HG02798 (cell line): Measurements from ENCODE around the gene KRTAP4-4.
"Not testable (repeated sequence)": the region's sequence is repeated elsewhere in the genome, so short reads cannot be mapped to it uniquely, and the experiment has no call there.

Experiments used
- ATAC-seq: cut with Tn5 transposase; IDR thresholded peaks from one replicate; pipeline ENCODE4 v1.9.1; 2021; ENCODE audit warnings: mild to moderate bottlenecking; ENCODE audit not compliant: unreplicated experiment, poor library complexity

Gene KRTAP4-4

GRCh38 chr17:41149652-41149985, 10.9 kb downstream of the KRTAP4-4 start, which contains the start of gene KRTAP4-5:
Gene KRTAP4-5, minus strand, starts transcription at chr17:41149825. Its CDS starts 58 bp downstream, at chr17:41149767.
- ATAC-seq: no peak

GRCh38 chr17:41148971-41149651, 11.4 kb downstream of the KRTAP4-4 start:
- ATAC-seq: not testable (repeated sequence)

- ATAC-seq: no peak
Measured at GRCh38 chr17:41147531-41148204, 12.9 kb downstream of the KRTAP4-4 start.

- no peak for ATAC-seq
Measured at GRCh38 chr17:41145261-41145660, 15.3 kb downstream of the KRTAP4-4 start.

- no peak for ATAC-seq
Measured at GRCh38 chr17:41144846-41145245, 15.7 kb downstream of the KRTAP4-4 start.

GRCh38 chr17:41141361-41141760, 19.2 kb downstream of the KRTAP4-4 start:
- ATAC-seq: no peak

GRCh38 chr17:41140360-41141131, 20.0 kb downstream of the KRTAP4-4 start, which contains the start of gene KRTAP4-6:
Gene KRTAP4-6, minus strand, starts transcription at chr17:41140544. Its CDS starts 57 bp downstream, at chr17:41140487.
- no peak for ATAC-seq

- not testable (repeated sequence) for ATAC-seq
Measured at GRCh38 chr17:41139865-41140264, 20.7 kb downstream of the KRTAP4-4 start.

- no peak for ATAC-seq
Measured at GRCh38 chr17:41133880-41134735, 26.4 kb downstream of the KRTAP4-4 start.

GRCh38 chr17:41131979-41132378, 28.6 kb downstream of the KRTAP4-4 start:
- no peak for ATAC-seq

GRCh38 chr17:41127371-41127770, 33.2 kb downstream of the KRTAP4-4 start:
- ATAC-seq: no peak

GRCh38 chr17:41126412-41126811, 34.1 kb downstream of the KRTAP4-4 start:
- ATAC-seq: no peak

- no peak for ATAC-seq
Measured at GRCh38 chr17:41125064-41125463, 35.5 kb downstream of the KRTAP4-4 start.

- ATAC-seq: not testable (repeated sequence)
Measured at GRCh38 chr17:41123991-41124371, 36.6 kb downstream of the KRTAP4-4 start, which contains the start of gene KRTAP4-12. Gene KRTAP4-12, minus strand, starts transcription at chr17:41124182. Its CDS starts 60 bp downstream, at chr17:41124122.

- ATAC-seq: not testable (repeated sequence)
Measured at GRCh38 chr17:41123292-41123990, 37.1 kb downstream of the KRTAP4-4 start.

- no peak for ATAC-seq
Measured at GRCh38 chr17:41121742-41122141, 38.8 kb downstream of the KRTAP4-4 start.

- ATAC-seq: not testable (repeated sequence)
Measured at GRCh38 chr17:41119696-41120690, 40.6 kb downstream of the KRTAP4-4 start.

- no peak for ATAC-seq
Measured at GRCh38 chr17:41118721-41119120, 41.8 kb downstream of the KRTAP4-4 start.
